K562 (cell line): ENCODE measurements around the gene STYX. TPM values are rescaled to one million over a fixed set of nuclear protein-coding genes. Genes with fewer than 3 reads are reported as not detected.

ENCODE experiments used
- ATAC-seq: fragments of 200-7000 bp; cut with Tn5 transposase; 3 replicates; pipeline ENCODE4 v1.9.1; 2020; ENCODE audit warnings: moderate library complexity
- BruUV-seq: library from RNA; stranded (reverse); fragments of 400-500 nt; replicated peaks from 2 replicates; lab custom pipeline; 2021; lab: Mats Ljungman, UMichigan
- CTCF ChIA-PET: fragments of 300-600 bp; formaldehyde crosslinking; extraction: SDS; loops from one replicate; lab custom pipeline; 2021; ENCODE audit warnings: low intra/inter-chr PET ratio; lab: Yijun Ruan, JAX
- POLR2A ChIA-PET: fragments of 300-600, 350-650 bp; sonication (Branson Sonifier 250); formaldehyde crosslinking; extraction: SDS; loops from one replicate; lab custom pipeline; 2021; ENCODE audit warnings: antibody characterized with exemption, inconsistent platforms; lab: Yijun Ruan, JAX
- DNase-seq, 4 experiments: peaks; one replicate each; pipeline versions ENCODE4 v3.0.0 to v3.0.0-alpha.2; 2011 to 2018; ENCODE audit warnings: low spot score in 3 of 4, mixed read lengths in 3 of 4; ENCODE audit errors: extremely low read depth in 1 of 4
- FAIRE-seq: peaks from 2 replicates; lab custom pipeline; 2011; peaks lifted over from hg19 to GRCh38; lab: Jason Lieb, UNC
- H2AFZ ChIP-seq: 2 replicates; pipeline ENCODE4 v1.6.0; 2011; ENCODE audit warnings: low read depth, low read length, control low read depth, inconsistent platforms
- H3K27ac ChIP-seq: fragments of 200-600 bp; 3 replicates; pipeline ENCODE4 v1.8.0; 2011; ENCODE audit warnings: low read depth, mild to moderate bottlenecking, control low read depth, inconsistent platforms, low read length, moderate library complexity, mixed read lengths; ENCODE audit errors: extremely low read depth
- H3K27me3 ChIP-seq, 2 experiments: fragments of 300-600 bp in 1 of 2; 2 replicates in 1 of 2; 3 replicates in 1 of 2; pipeline versions ENCODE4 v1.6.0 to v1.8.0; 2011; ENCODE audit warnings: inconsistent platforms in 2 of 2, low read length in 2 of 2, mild to moderate bottlenecking in 1 of 2, mixed read lengths in 1 of 2, moderate library complexity in 1 of 2; ENCODE audit not compliant: control insufficient read depth in 2 of 2, insufficient read depth in 2 of 2
- H3K36me3 ChIP-seq: fragments of 300-600 bp; 3 replicates; pipeline ENCODE4 v1.8.0; 2011; ENCODE audit warnings: mild to moderate bottlenecking, low read length, inconsistent platforms; ENCODE audit not compliant: control insufficient read depth, insufficient read depth
- H3K4me1 ChIP-seq, 2 experiments: fragments of 200-600 bp in 1 of 2; replicated peaks in 1 of 2; 2 replicates in 1 of 2; 3 replicates in 1 of 2; pipeline versions ENCODE4 v1.5.1 to v1.8.0; 2011; ENCODE audit warnings: inconsistent platforms in 2 of 2, low read length in 2 of 2, mild to moderate bottlenecking in 1 of 2, mixed read lengths in 1 of 2, moderate library complexity in 1 of 2; ENCODE audit not compliant: control insufficient read depth in 2 of 2, insufficient read depth in 2 of 2
- H3K4me2 ChIP-seq: 2 replicates; pipeline ENCODE4 v1.6.1; 2011; ENCODE audit warnings: low read length, control low read depth, inconsistent platforms, mixed read lengths; ENCODE audit not compliant: insufficient read depth
- H3K4me3 ChIP-seq: fragments of 200-600 bp; sonication (generic), shearing (Covaris generic); 2 replicates; pipeline ENCODE4 v1.5.1; 2016; ENCODE audit warnings: control low read depth, inconsistent platforms
- H3K79me2 ChIP-seq: fragments of 200-600 bp; 3 replicates; pipeline ENCODE4 v1.8.0; 2011; ENCODE audit warnings: low read length, inconsistent platforms; ENCODE audit not compliant: control insufficient read depth, insufficient read depth
- H3K9ac ChIP-seq, 2 experiments: 2 replicates each; pipeline versions ENCODE4 v1.6.0 to v1.6.1; 2011; ENCODE audit warnings: low read depth in 2 of 2, low read length in 2 of 2, control low read depth in 1 of 2, inconsistent platforms in 1 of 2, mild to moderate bottlenecking in 1 of 2, mixed read lengths in 1 of 2; ENCODE audit not compliant: insufficient read depth in 1 of 2
- H3K9me1 ChIP-seq: one replicate; pipeline ENCODE4 v1.6.0; 2011; ENCODE audit warnings: inconsistent platforms, mild to moderate bottlenecking, low read length, moderate library complexity; ENCODE audit not compliant: control insufficient read depth, insufficient read depth
- H3K9me3 ChIP-seq: replicated peaks from 2 replicates; pipeline ENCODE4 v1.5.1; 2011; ENCODE audit warnings: low read depth, low read length, inconsistent platforms; ENCODE audit not compliant: control insufficient read depth, insufficient read depth
- H4K20me1 ChIP-seq: replicated peaks from 2 replicates; pipeline ENCODE4 v1.6.1; 2011; ENCODE audit warnings: low read length, inconsistent platforms, mixed read lengths; ENCODE audit not compliant: control insufficient read depth, insufficient read depth
- ASH1L ChIP-seq: fragments of 450-650 bp; IDR thresholded peaks from 2 replicates; pipeline ENCODE4 v1.6.1; 2018; ENCODE audit warnings: borderline replicate concordance, mild to moderate bottlenecking, low read depth; ENCODE audit not compliant: partially characterized antibody
- BCOR ChIP-seq: fragments of 450-650 bp; IDR thresholded peaks from 2 replicates; pipeline ENCODE4 v1.6.1; 2016
- RFX1 ChIP-seq: fragments of 450-650 bp; IDR thresholded peaks from 2 replicates; pipeline ENCODE4 v1.6.1; 2016; ENCODE audit warnings: mild to moderate bottlenecking, moderate library complexity
- TCF7L2 ChIP-seq: fragments of 150-350 bp; IDR thresholded peaks from 2 replicates; pipeline ENCODE4 v1.6.1; 2016; ENCODE audit warnings: low read depth, mild to moderate bottlenecking, low read length, moderate library complexity
- ZNF311 ChIP-seq: fragments of 250-450 bp; sonication (Bioruptor Pico); IDR thresholded peaks from 2 replicates; pipeline ENCODE4 v1.4.0; 2020; ENCODE audit warnings: mild to moderate bottlenecking, moderate library complexity
- ZNF41 ChIP-seq: fragments of 250-450 bp; sonication (Bioruptor Pico); conservative IDR thresholded peaks from 2 replicates; pipeline ENCODE4 v1.4.0; 2020; ENCODE audit warnings: mild to moderate bottlenecking
- in situ Hi-C: fragments of 300-500 bp; cut with MboI; formaldehyde crosslinking; loops from 4 replicates; pipeline ENCODE4 v1.15.0; 2018; ENCODE audit warnings: inconsistent platforms, mixed read lengths
- intact Hi-C: fragments of 100-400 bp; cut with micrococcal nuclease; formaldehyde crosslinking; loops from 2 replicates; pipeline ENCODE4 v1.14.2; 2022
- polyA plus RNA-seq, 8 experiments: library from polyadenylated mRNA; depleted of rRNA in 4 of 8; stranded (reverse) in 5 of 8; unstranded in 3 of 8; fragments of >200 nt; fragmentation: Nextera tagmentation in 2 of 8; fragmentation: Illumina TruSeq in 1 of 8; extraction: Ambion mirVana in 2 of 8; extraction: Trizol in 1 of 8; gene quantifications; 2 replicates each; pipeline versions ENCODE4 v1.2.1 to v1.2.3, GENCODE V29; 2011 to 2014; ENCODE audit warnings: inconsistent platforms in 1 of 8, missing spikeins in 1 of 8
- total RNA-seq, 7 experiments: library from RNA; depleted of rRNA in 6 of 7; stranded (reverse); fragments of >200 nt in 6 of 7; fragmentation: Illumina TruSeq in 2 of 7; extraction: Trizol in 2 of 7; gene quantifications; 2 replicates each; pipeline versions ENCODE4 v1.2.1 to v1.2.3, GENCODE V29; 2011 to 2021; ENCODE audit warnings: low replicate concordance in 1 of 7
- TF ChIP-seq, protein P1 (sequence below): fragments of 250-450 bp; sonication (Bioruptor Pico); IDR thresholded peaks from 2 replicates; pipeline ENCODE4 v1.8.0; 2021; ENCODE audit warnings: moderate library complexity, mild to moderate bottlenecking, inconsistent platforms
- TF ChIP-seq, protein P2 (sequence below): sonication (generic); formaldehyde crosslinking; IDR thresholded peaks from 2 replicates; pipeline ENCODE4 v1.8.0; 2022; ENCODE audit warnings: mild to moderate bottlenecking, missing genetic modification reagents

Gene STYX
- total and polyA plus RNA-seq, 9 of the 15 experiments (the other 6 are each of a cell fraction or from before 2014, with no cell fraction given), result 5.0 to 15.4 (median 10.6) TPM

DNA sequence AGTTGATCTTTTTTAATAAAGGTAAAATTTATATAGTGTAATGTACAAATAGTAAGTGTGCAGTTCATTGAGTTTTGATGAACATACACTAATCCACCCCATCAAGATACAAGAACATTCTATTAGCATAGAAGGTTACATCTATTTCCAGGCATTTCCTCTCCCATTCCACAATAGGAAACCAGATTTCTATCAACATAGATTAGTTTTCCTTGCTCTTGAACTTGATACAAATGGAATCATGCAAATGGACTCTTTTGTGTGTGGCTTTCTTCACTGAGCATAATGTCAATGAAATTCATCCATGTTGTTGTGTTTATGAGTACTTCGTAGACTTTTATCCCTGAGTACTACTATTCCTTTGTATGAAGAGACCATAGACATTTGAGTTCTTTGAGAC, 10.8 kb downstream of the STYX start (continued):
- TF ChIP-seq, protein P1, sequence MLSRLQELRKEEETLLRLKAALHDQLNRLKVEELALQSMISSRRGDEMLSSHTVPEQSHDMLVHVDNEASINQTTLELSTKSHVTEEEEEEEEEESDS (CRISPR knock-in tag), result no peak
- TF ChIP-seq ASH1L (no peak), RFX1 (no peak), TCF7L2 (no peak)

DNA sequence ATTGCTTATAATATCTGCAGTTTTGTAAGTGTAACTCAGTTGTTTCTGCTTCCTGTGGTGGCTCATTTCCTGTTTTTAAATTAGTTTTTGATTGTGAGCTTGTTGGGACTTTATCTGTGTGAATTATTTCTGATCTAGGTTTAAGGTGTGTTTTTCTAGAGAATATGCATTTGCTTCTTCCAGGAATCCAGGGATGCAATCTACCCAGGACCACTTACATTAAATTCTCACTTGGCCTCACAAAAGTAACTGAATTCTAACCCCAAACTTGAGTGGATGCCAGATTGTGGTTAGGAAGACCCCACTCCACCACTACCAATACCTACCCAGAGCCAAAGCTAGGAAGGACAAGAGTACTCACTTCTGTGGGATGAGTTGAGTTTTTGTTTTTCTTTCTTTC, 11.9 kb downstream of the STYX start:
- Histone ChIP-seq H3K9me1 (no peaks in the 10 kb centered on the region), H3K9ac (no peak overlapping the region), H3K4me2 (no peak overlapping the region), H3K27me3 (no peaks in the 10 kb centered on the region), H3K4me1 (peaks cover 0 to 8% of the 10 kb centered on the region in 2 experiments; a peak in 4 of 5 replicates), H3K36me3 (peaks cover 21% of the 10 kb centered on the region; the same call in 1 of the 3 replicates), H3K4me3 (no peak overlapping the region), H2AFZ (no peak overlapping the region), H3K79me2 (peaks cover 58% of the 10 kb centered on the region), H4K20me1 (no peaks in the 10 kb centered on the region), H3K27ac (no peak overlapping the region), H3K9me3 (no peaks in the 10 kb centered on the region)
- in situ Hi-C loops (no loop called here), intact Hi-C loops (no loop called here)
- TF ChIP-seq ZNF311 (CRISPR knock-in tag), result no peak
- TF ChIP-seq ZNF41 (CRISPR knock-in tag), result no peak
- TF ChIP-seq BCOR, result no peak
- TF ChIP-seq, protein P2, sequence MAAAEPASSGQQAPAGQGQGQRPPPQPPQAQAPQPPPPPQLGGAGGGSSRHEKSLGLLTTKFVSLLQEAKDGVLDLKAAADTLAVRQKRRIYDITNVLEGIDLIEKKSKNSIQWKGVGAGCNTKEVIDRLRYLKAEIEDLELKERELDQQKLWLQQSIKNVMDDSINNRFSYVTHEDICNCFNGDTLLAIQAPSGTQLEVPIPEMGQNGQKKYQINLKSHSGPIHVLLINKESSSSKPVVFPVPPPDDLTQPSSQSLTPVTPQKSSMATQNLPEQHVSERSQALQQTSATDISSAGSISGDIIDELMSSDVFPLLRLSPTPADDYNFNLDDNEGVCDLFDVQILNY (CRISPR knock-in tag), result no peak
- DNase-seq, result no peak
- no TSS peak for BruUV-seq
- ATAC-seq, result no peak
- ChIA-PET POLR2A (no interaction called here), CTCF (no interaction called here)
- no peak for FAIRE-seq
